AG09309 (cell line): ENCODE data around the gene CHRM5.
"Not testable (repeated sequence)": the region's sequence is repeated elsewhere in the genome, so short reads cannot be mapped to it uniquely, and the experiment has no call there.

Experiments
- DNase-seq: peaks from one replicate; pipeline ENCODE4 v3.0.0-alpha.2; 2010; ENCODE audit warnings: low read depth
- H3K4me3 ChIP-seq: 2 replicates; pipeline ENCODE4 v1.5.1; 2011; ENCODE audit warnings: mild to moderate bottlenecking, low read depth, low read length, moderate library complexity; ENCODE audit not compliant: control insufficient read depth
- TF ChIP-seq, protein P1 (sequence below): IDR thresholded peaks from 2 replicates; pipeline ENCODE4 v1.5.1; 2011; ENCODE audit warnings: mild to moderate bottlenecking, low read depth, low read length, inconsistent platforms; ENCODE audit not compliant: insufficient read depth, control insufficient read depth; ENCODE audit errors: missing control alignments

CHRM5 gene

DNA sequence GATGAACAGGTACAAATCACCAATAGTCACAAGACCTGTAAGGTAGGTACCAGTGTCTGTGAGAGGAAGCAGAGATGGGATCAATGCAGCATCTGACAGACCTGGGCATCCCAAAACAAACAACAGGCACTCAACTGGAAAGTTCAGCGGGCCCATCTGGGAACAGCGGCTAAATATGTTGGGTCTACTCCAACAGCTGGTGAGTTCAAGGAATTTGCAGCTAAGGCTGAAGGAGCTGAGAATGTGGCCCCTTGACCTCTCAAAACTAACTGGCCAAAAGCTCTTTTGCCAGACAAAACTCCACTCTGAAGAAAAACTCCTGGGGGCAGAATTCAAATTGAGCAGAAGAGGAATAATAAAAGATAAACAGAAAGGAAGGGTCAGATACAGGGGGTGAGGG, 46.3 kb downstream of the CHRM5 start:
- no peak for DNase-seq
- TF ChIP-seq, protein P1, sequence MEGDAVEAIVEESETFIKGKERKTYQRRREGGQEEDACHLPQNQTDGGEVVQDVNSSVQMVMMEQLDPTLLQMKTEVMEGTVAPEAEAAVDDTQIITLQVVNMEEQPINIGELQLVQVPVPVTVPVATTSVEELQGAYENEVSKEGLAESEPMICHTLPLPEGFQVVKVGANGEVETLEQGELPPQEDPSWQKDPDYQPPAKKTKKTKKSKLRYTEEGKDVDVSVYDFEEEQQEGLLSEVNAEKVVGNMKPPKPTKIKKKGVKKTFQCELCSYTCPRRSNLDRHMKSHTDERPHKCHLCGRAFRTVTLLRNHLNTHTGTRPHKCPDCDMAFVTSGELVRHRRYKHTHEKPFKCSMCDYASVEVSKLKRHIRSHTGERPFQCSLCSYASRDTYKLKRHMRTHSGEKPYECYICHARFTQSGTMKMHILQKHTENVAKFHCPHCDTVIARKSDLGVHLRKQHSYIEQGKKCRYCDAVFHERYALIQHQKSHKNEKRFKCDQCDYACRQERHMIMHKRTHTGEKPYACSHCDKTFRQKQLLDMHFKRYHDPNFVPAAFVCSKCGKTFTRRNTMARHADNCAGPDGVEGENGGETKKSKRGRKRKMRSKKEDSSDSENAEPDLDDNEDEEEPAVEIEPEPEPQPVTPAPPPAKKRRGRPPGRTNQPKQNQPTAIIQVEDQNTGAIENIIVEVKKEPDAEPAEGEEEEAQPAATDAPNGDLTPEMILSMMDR, result no peak
- H3K4me3 ChIP-seq, result no peak overlapping the region

DNA sequence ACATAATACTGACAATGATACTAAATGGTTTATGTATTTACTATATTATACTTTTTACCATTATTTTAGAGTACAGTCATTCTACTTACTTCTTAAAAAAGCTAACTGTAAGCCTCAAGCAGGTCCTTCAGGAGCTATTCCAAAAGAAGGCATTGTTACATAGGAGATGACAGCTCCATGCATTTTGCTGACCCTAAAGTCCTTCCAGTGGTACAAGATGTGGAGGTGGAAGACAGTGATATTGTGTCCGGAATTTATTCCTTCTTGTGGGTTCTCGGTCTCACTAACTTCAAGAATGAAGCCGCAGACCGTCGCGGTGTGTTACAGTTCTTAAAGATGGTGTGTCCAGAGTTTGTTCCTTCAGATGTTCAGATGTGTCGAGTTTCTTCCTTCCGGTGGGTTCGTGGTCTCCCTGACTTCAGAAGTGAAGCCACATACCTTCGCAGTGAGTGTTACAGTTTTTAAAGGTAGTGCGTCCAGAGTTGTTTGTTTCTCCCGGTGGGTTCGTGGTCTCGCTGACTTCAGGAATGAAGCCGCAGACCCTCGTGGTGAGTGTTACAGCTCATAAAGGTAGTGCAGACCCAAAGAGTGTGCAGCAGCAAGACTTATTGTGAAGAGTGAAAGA, 49.8 kb downstream of the CHRM5 start:
- H3K4me3 ChIP-seq, result no peak overlapping the region
- no peak for DNase-seq
- TF ChIP-seq, protein P1, result no peak

DNA sequence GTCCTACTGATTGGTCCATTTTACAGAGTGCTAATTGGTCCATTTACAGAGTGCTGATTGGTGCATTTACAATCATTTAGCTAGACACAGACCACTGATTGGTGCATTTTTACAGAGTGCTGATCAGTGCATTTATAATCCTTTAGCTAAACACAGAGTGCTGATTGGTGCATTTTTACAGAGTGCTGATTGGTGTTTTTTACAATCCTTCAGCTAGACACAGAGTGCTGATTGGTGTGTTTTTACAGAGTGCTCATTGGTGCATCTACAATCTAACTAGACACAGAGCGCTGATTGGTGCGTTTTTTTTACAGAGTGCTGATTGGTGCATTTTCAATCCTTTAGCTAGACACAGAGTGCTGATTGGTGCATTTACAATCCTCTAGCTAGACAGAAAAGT, 50.4 kb downstream of the CHRM5 start:
- not testable (repeated sequence) for H3K4me3 ChIP-seq

DNA sequence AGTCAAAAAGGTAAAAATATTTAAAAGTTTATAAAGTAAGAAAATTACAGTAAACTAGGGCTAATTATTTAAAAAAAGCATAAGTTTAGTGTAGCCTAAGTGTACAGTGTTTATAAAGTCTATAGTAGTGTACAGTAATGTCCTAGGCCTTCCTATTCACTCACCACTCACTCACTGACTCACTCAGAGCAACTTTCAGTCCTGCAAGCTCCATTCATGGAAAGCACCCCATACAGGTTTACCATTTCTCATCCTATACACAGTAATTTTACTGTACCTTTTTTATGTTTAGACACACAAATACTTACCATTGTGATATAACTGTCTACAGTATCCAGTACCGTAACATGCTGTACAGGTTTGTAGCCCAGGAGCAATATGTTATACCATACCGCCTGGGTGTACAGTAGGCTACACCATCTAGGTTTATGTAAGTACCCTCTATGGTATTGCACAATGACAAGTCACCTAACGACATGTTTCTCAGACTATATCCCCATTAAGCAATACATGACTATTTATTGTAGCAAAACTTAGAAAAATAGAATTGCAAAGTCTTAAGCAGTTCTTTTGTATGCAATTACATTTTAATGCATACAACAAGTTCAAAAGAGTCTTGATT, 51.2 kb downstream of the CHRM5 start:
- DNase-seq, result no peak
- TF ChIP-seq, protein P1, result no peak
- H3K4me3 ChIP-seq, result no peak overlapping the region

More for the DNA sequence above, 50.4 kb downstream of the CHRM5 start:
- DNase-seq, result not testable (repeated sequence)

DNA sequence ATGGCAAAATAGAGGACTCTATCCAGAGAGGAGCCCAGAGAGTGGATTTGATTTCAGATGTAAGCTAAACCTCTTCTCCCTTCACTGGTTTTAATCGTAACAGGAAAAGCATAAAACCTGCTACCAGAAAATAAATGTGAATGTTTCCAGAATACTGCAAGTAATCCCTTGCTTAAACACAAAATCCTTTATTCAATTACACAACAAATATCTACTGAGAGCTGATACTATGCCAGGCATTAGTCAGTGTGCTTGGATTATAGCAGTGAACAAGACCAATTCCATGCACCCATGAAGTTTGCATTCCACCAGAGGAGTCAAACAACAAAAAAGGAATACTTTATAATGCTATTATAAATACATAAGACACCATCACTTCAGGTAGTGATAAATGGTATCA, 55.6 kb downstream of the CHRM5 start:
- no peak overlapping the region for H3K4me3 ChIP-seq
- no peak for DNase-seq
- TF ChIP-seq, protein P1, result no peak

DNA sequence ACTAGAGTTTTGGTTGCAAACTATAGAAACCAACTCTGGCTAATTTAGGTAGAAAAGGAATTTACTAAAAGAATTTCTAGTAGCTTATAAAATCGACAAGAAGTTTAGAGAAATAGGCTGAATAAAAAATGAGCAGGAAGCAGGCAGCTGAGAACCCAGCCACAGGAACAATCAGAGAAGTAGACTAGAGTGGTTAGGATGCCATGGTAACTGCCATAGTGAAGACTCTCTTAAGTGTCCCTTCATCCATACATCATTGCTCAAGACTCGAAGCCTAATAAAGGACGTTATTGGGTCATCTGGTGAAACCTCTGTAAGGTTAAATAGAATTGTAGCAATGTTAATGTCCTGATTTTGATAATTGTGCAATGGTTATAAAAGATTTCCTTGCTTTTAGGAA, 57.0 kb downstream of the CHRM5 start:
- no peak overlapping the region for H3K4me3 ChIP-seq
- no peak for DNase-seq
- TF ChIP-seq, protein P1, result no peak

DNA sequence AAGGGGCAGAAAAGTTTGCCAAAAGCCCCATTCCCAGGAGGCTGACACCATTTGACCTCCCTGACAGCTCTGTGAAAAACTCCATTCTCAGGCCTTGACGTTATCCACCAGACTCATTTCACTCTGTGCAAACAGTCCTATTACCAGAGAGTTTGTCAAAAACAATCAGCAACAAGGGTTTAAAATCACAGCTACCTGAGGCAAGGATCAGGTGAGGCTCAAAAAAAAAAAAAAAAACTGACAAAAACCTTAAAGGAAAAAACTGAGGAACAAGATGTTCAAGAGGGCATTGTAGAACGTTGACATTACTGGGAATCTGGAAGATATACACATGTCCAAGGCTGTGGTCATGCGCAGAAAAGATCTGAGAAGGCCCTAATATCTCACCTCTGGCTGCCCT, 59.3 kb downstream of the CHRM5 start:
- TF ChIP-seq, protein P1, result no peak
- H3K4me3 ChIP-seq, result no peak overlapping the region
- no peak for DNase-seq
